Panc1 (cell line): ENCODE measurements around the gene CCDC83. TPM values are rescaled to one million over a fixed set of nuclear protein-coding genes. Genes with fewer than 3 reads are reported as not detected.

Experiments
- ATAC-seq: fragments of 200-7000 bp; cut with Tn5 transposase; 2 replicates; pipeline ENCODE4 v1.9.1; 2020; ENCODE audit warnings: mild to moderate bottlenecking, moderate library complexity
- BruUV-seq: library from RNA; stranded (reverse); fragments of 400-500 nt; replicated peaks from 2 replicates; lab custom pipeline; 2021; lab: Mats Ljungman, UMichigan
- CTCF ChIA-PET: fragments of 300-600 bp; sonication (Branson Sonifier 250); formaldehyde crosslinking; loops from one replicate; lab custom pipeline; 2022; ENCODE audit warnings: antibody characterized with exemption; lab: Charles Lee
- POLR2A ChIA-PET: fragments of 300-600 bp; sonication (Branson Sonifier 250); formaldehyde crosslinking; loops from one replicate; lab custom pipeline; 2022; ENCODE audit warnings: antibody characterized with exemption; lab: Charles Lee
- DNase-seq: peaks from one replicate; pipeline ENCODE4 v3.0.0-alpha.2; 2010; ENCODE audit warnings: low read depth, low spot score
- H3K27ac ChIP-seq: 2 replicates; pipeline ENCODE4 v1.5.1; 2011; ENCODE audit warnings: mild to moderate bottlenecking, low read length, inconsistent platforms
- H3K27me3 ChIP-seq: fragments of 200-500 bp; sonication (Bioruptor generic); 2 replicates; pipeline ENCODE4 v1.6.0; 2014; ENCODE audit warnings: low read length, inconsistent platforms; ENCODE audit not compliant: control insufficient read depth, insufficient read depth
- H3K36me3 ChIP-seq: fragments of 200-500 bp; sonication (Bioruptor generic); 2 replicates; pipeline ENCODE4 v1.5.1; 2014; ENCODE audit warnings: inconsistent platforms, mild to moderate bottlenecking, low read length, moderate library complexity; ENCODE audit not compliant: control insufficient read depth, insufficient read depth
- H3K4me1 ChIP-seq: 2 replicates; pipeline ENCODE4 v1.5.1; 2011; ENCODE audit warnings: inconsistent platforms, mild to moderate bottlenecking, low read length, moderate library complexity; ENCODE audit not compliant: control insufficient read depth, insufficient read depth
- H3K4me3 ChIP-seq, 2 experiments: 2 replicates each; pipeline ENCODE4 v1.5.1; 2011 to 2012; ENCODE audit warnings: low read depth in 2 of 2, low read length in 2 of 2, mild to moderate bottlenecking in 2 of 2, inconsistent platforms in 1 of 2, moderate library complexity in 1 of 2
- H3K9me3 ChIP-seq: fragments of 200-500 bp; sonication (Bioruptor generic); 2 replicates; pipeline ENCODE4 v1.5.1; 2014; ENCODE audit warnings: low read depth, mild to moderate bottlenecking, inconsistent platforms, low read length, moderate library complexity; ENCODE audit not compliant: control insufficient read depth, insufficient read depth
- CTCF ChIP-seq: fragments of 450-650 bp; IDR thresholded peaks from 2 replicates; pipeline ENCODE4 v1.5.1; 2017; ENCODE audit warnings: mild to moderate bottlenecking
- POLR2AphosphoS5 ChIP-seq: IDR thresholded peaks from 2 replicates; pipeline ENCODE4 v1.6.1; 2012; ENCODE audit warnings: mild to moderate bottlenecking, low read depth, low read length, moderate library complexity
- REST ChIP-seq, 2 experiments: IDR thresholded peaks; 2 replicates each; pipeline ENCODE4 v1.6.1; 2011 to 2012; ENCODE audit warnings: low read depth in 2 of 2, control low read depth in 1 of 2, low read length in 1 of 2, mild to moderate bottlenecking in 1 of 2, moderate library complexity in 1 of 2; ENCODE audit not compliant: insufficient read depth in 1 of 2
- SIN3A ChIP-seq: IDR thresholded peaks from 2 replicates; pipeline ENCODE4 v1.6.1; 2012; ENCODE audit warnings: low read depth, mild to moderate bottlenecking, low read length, moderate library complexity, borderline replicate concordance; ENCODE audit not compliant: insufficient read depth
- TCF7L2 ChIP-seq: IDR thresholded peaks from 2 replicates; pipeline ENCODE4 v1.6.1; 2011; ENCODE audit warnings: mild to moderate bottlenecking, low read depth, low read length, inconsistent platforms
- in situ Hi-C: cut with HindIII; loops from 2 replicates; pipeline ENCODE4 v1.10.0; 2016; ENCODE audit warnings: low sequenced_read_pairs, low pct_unique_long_range_greater_than_20kb
- intact Hi-C: fragments of 100-400 bp; cut with micrococcal nuclease; formaldehyde crosslinking; loops from one replicate; pipeline ENCODE4 v1.10.0; 2022; ENCODE audit not compliant: unreplicated experiment
- total RNA-seq: library from RNA; stranded (reverse); gene quantifications from one replicate; pipeline ENCODE4 v1.2.1, GENCODE V29; 2021; ENCODE audit not compliant: unreplicated experiment

CCDC83 gene
- total RNA-seq, 1 experiment from 2014 or later, result not detected

GRCh38 chr11:85828640-85828978 lies 26.6 kb upstream of the CCDC83 start:
- H3K27me3 ChIP-seq, result no peaks in the 10 kb centered on the region
- no peaks in the 10 kb centered on the region; the same call in 1 of the 2 replicates for H3K9me3 ChIP-seq
- no peak overlapping the region for H3K4me3 ChIP-seq
- H3K27ac ChIP-seq, result peak overlapping the region; percentile 95
- BruUV-seq, result no TSS peak
- DNase-seq, result no peak
- ChIA-PET CTCF (interaction anchor here (1.0 kb wide), 1 partner anchor 26 kb away, joined by 3 read pairs; no protein-coding TSS in a partner anchor), POLR2A (interaction anchor here (0.6 kb wide), 2 partner anchors 10 kb away, joined by 3 to 5 read pairs; no protein-coding TSS in a partner anchor)
- intact Hi-C loops, result loop anchor here (5.0 to 10.0 kb wide), 2 partner anchors 111 to 234 kb away; no protein-coding TSS in a partner anchor
- in situ Hi-C loops, result no loop called here
- H3K4me1 ChIP-seq, result peaks cover 52% of the 10 kb centered on the region
- no peaks in the 10 kb centered on the region for H3K36me3 ChIP-seq
- peak; percentile 67 for ATAC-seq
- TF ChIP-seq TCF7L2 (peak; percentile 90), CTCF (no peak)

DNA sequence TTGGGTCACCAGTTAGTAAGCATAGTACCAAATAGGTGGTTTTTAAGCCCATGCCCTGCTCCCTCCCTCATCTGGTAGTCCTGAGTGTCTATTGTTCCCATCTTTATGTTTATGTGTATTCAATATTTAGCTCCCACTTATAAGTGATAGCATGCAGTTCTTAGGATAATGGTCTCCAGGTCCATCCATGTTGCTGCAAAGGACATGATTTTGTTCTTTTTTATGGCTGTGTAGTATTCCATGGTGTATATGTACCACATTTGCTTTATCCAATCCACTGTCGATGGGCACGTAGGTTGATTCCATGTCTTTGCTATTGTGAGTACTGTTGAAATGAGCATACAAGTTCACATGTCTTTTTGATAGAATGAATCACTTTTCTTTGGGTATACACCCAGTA lies 26.0 kb upstream of the CCDC83 start:
- peak overlapping the region; percentile 95 for H3K27ac ChIP-seq
- no peaks in the 10 kb centered on the region; the same call in 1 of the 2 replicates for H3K9me3 ChIP-seq
- ChIA-PET CTCF (interaction anchor here (0.6 to 1.0 kb wide), 2 partner anchors 11 to 25 kb away, joined by 3 to 4 read pairs; no protein-coding TSS in a partner anchor), POLR2A (no interaction called here)
- ATAC-seq (no peak), DNase-seq (no peak)
- peaks cover 52% of the 10 kb centered on the region for H3K4me1 ChIP-seq
- no peak overlapping the region for H3K4me3 ChIP-seq
- intact Hi-C loops (loop anchor here (5.0 to 10.0 kb wide), 2 partner anchors 112 to 234 kb away; no protein-coding TSS in a partner anchor), in situ Hi-C loops (no loop called here)
- H3K36me3 ChIP-seq, result no peaks in the 10 kb centered on the region
- H3K27me3 ChIP-seq, result no peaks in the 10 kb centered on the region
- TF ChIP-seq POLR2AphosphoS5 (no peak), CTCF (no peak), TCF7L2 (no peak), SIN3A (no peak), REST (IDR thresholded peaks at IDR 0.05; ENCODE audit: insufficient read depth in 1 of 2, low read depth in 2 of 2, low read length in 1 of 2) (no peak)
- BruUV-seq, result no TSS peak
